Activated CD4-positive, alpha-beta memory T cell treated with anti-CD3 and anti-CD28 coated beads, Interleukin-2, amount 10 ng/mL, durations not matched to agents 7 days and 5 days (primary cell): ENCODE data around the gene PITRM1. TPM values are rescaled to one million over a fixed set of nuclear protein-coding genes. Genes with fewer than 3 reads are reported as not detected.
"Not testable (repeated sequence)": the region's sequence is repeated elsewhere in the genome, so short reads cannot be mapped to it uniquely, and the experiment has no call there.

ENCODE experiments used
- CTCF ChIA-PET: fragments of 350-600 bp; sonication (Branson Sonifier 250); formaldehyde crosslinking; loops from one replicate; lab custom pipeline; 2021; ENCODE audit warnings: antibody characterized with exemption, inconsistent platforms; lab: Charles Lee
- POLR2A ChIA-PET: fragments of 350-600 bp; sonication (Branson Sonifier 250); formaldehyde crosslinking; loops from one replicate; lab custom pipeline; 2021; ENCODE audit warnings: antibody characterized with exemption; lab: Charles Lee
- DNase-seq: peaks from one replicate; pipeline ENCODE4 v3.0.0-alpha.2; 2020
- H3K27ac Mint-ChIP-seq: one replicate; pipeline ENCODE4 v1.8.0; 2021; ENCODE audit warnings: mild to moderate bottlenecking, mixed read lengths
- H3K27me3 Mint-ChIP-seq: one replicate; pipeline ENCODE4 v1.8.0; 2021; ENCODE audit warnings: mixed read lengths
- H3K36me3 Mint-ChIP-seq: one replicate; pipeline ENCODE4 v1.8.0; 2021; ENCODE audit warnings: low read depth, mixed read lengths
- H3K4me1 Mint-ChIP-seq: one replicate; pipeline ENCODE4 v1.8.0; 2021; ENCODE audit warnings: mixed read lengths
- H3K4me3 Mint-ChIP-seq: one replicate; pipeline ENCODE4 v1.8.0; 2021; ENCODE audit warnings: mild to moderate bottlenecking, mixed read lengths
- H3K9me3 Mint-ChIP-seq: one replicate; pipeline ENCODE4 v1.8.0; 2021; ENCODE audit warnings: mixed read lengths
- total RNA-seq, 2 experiments: library from RNA; stranded (reverse); gene quantifications; one replicate each; pipeline ENCODE4 v1.2.3, GENCODE V29; 2021

Gene PITRM1
- total RNA-seq, 2 experiments from 2014 or later: 53.7 to 56.7 TPM

DNA sequence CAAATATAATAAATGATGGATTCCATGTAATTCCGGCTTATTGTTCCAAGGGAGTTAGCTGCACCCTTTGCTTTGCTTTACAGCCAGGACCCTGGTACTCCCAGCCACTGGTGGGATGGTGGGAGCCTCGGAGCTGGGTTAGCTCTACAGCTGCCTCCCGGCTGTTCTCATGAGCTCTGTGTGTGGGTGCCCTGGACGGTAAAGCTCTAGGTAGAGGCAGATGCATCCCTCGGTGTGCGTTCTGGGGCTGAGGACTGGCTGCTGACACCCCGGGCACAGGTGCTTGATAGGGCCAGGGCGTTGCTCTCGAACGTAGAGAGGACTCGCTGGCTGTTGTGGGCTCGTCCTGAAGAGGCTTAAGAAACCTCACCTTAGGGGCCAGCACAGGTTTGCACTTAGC lies 55.1 kb downstream of the PITRM1 start:
- ChIA-PET CTCF (no interaction called here), POLR2A (no interaction called here)
- Mint-ChIP-seq H3K36me3 (peaks cover 86% of the 10 kb centered on the region), H3K27ac (no peak overlapping the region), H3K9me3 (no peaks in the 10 kb centered on the region), H3K4me1 (no peaks in the 10 kb centered on the region), H3K27me3 (no peaks in the 10 kb centered on the region), H3K4me3 (no peak overlapping the region)
- no peak for DNase-seq

- CTCF ChIA-PET: no interaction called here
- POLR2A ChIA-PET: no interaction called here
- H3K36me3 Mint-ChIP-seq: peaks cover 87% of the 10 kb centered on the region
- no peak overlapping the region for H3K4me3 Mint-ChIP-seq
- no peak overlapping the region for H3K27ac Mint-ChIP-seq
- H3K9me3 Mint-ChIP-seq: no peaks in the 10 kb centered on the region
- H3K27me3 Mint-ChIP-seq: no peaks in the 10 kb centered on the region
- H3K4me1 Mint-ChIP-seq: no peaks in the 10 kb centered on the region
- DNase-seq: no peak
Observed at GRCh38 chr10:3116508-3117100, 56.0 kb downstream of the PITRM1 start.

- Mint-ChIP-seq H3K4me3 (no peak overlapping the region), H3K36me3 (peaks cover 90% of the 10 kb centered on the region), H3K27ac (no peak overlapping the region), H3K4me1 (no peaks in the 10 kb centered on the region), H3K27me3 (no peaks in the 10 kb centered on the region), H3K9me3 (no peaks in the 10 kb centered on the region)
- ChIA-PET CTCF (no interaction called here), POLR2A (no interaction called here)
- no peak for DNase-seq
Observed at GRCh38 chr10:3115685-3116084, 56.9 kb downstream of the PITRM1 start.

- POLR2A ChIA-PET: no interaction called here
- Mint-ChIP-seq H3K4me1 (no peaks in the 10 kb centered on the region), H3K4me3 (no peak overlapping the region), H3K27ac (no peak overlapping the region), H3K27me3 (no peaks in the 10 kb centered on the region), H3K9me3 (no peaks in the 10 kb centered on the region), H3K36me3 (peaks cover 92% of the 10 kb centered on the region)
- CTCF ChIA-PET: no interaction called here
- DNase-seq: no peak
Observed at GRCh38 chr10:3113343-3113720, 59.2 kb downstream of the PITRM1 start.

DNA sequence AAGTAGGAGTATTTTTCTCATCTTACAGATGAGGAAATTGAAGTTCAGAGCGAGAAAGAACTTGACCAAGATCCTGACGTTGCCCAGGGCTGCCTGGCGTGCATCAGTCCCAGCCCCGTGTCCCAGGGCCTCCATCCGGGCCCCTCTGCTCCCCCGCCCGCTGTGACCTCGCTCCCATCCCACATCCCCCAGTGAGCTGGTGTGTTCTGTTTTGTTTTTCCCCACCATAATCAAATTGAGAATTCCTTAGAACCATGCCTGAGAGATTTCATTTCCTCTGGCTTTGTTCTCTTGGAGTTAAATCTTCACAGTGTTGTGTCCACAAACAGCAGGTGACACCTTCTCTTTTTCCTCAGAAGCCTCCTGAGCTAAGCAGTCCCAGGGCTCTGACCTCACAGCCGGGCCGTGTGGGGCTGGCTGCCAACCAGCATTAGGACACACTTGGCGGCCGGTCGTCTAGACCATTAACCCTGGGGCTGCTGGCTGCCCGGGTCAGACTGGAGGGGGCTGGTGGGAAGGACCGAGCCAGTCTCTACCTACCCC lies 60.9 kb downstream of the PITRM1 start:
- no peak overlapping the region for H3K4me3 Mint-ChIP-seq
- no peaks in the 10 kb centered on the region for H3K27me3 Mint-ChIP-seq
- H3K9me3 Mint-ChIP-seq: no peaks in the 10 kb centered on the region
- H3K4me1 Mint-ChIP-seq: no peaks in the 10 kb centered on the region
- DNase-seq: no peak
- POLR2A ChIA-PET: no interaction called here
- no peak overlapping the region for H3K27ac Mint-ChIP-seq
- CTCF ChIA-PET: no interaction called here
- H3K36me3 Mint-ChIP-seq: peaks cover 91% of the 10 kb centered on the region

GRCh38 chr10:3110782-3111620 lies 61.6 kb downstream of the PITRM1 start:
- Mint-ChIP-seq H3K9me3 (no peaks in the 10 kb centered on the region), H3K36me3 (peaks cover 85% of the 10 kb centered on the region), H3K27me3 (no peaks in the 10 kb centered on the region), H3K27ac (no peak overlapping the region), H3K4me1 (no peaks in the 10 kb centered on the region), H3K4me3 (no peak overlapping the region)
- CTCF ChIA-PET: no interaction called here
- DNase-seq: no peak
- POLR2A ChIA-PET: no interaction called here

GRCh38 chr10:3109633-3110032 lies 62.9 kb downstream of the PITRM1 start:
- POLR2A ChIA-PET: no interaction called here
- H3K27me3 Mint-ChIP-seq: no peaks in the 10 kb centered on the region
- no peak overlapping the region for H3K4me3 Mint-ChIP-seq
- no peak for DNase-seq
- peaks cover 83% of the 10 kb centered on the region for H3K36me3 Mint-ChIP-seq
- no peaks in the 10 kb centered on the region for H3K4me1 Mint-ChIP-seq
- H3K27ac Mint-ChIP-seq: no peak overlapping the region
- CTCF ChIA-PET: no interaction called here
- H3K9me3 Mint-ChIP-seq: no peaks in the 10 kb centered on the region

DNA sequence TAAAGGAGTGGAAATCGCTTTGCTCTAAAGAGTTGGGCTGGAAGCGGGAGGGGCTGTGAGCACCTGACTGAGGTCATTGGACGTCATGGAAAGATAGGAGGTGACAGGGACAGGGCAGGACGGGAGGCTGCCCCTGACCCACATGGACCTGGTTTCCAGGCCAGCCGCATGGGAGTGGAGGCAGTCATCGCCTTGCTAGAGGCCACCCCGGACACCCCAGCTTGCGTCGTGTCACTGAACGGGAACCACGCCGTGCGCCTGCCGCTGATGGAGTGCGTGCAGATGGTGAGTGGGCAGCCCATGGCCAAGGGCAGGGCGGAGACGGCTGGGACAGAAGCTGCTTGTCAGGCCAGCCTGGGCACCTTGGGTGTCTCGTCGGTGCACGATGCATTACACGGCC lies 63.4 kb downstream of the PITRM1 start:
- no peak for DNase-seq
- Mint-ChIP-seq H3K4me3 (no peak overlapping the region), H3K27ac (no peak overlapping the region), H3K4me1 (no peaks in the 10 kb centered on the region), H3K27me3 (no peaks in the 10 kb centered on the region), H3K9me3 (no peaks in the 10 kb centered on the region), H3K36me3 (peaks cover 83% of the 10 kb centered on the region)
- POLR2A ChIA-PET: no interaction called here
- CTCF ChIA-PET: no interaction called here

GRCh38 chr10:3108575-3109105 lies 63.9 kb downstream of the PITRM1 start:
- no peak overlapping the region for H3K4me3 Mint-ChIP-seq
- CTCF ChIA-PET: no interaction called here
- peaks cover 80% of the 10 kb centered on the region for H3K36me3 Mint-ChIP-seq
- H3K9me3 Mint-ChIP-seq: no peaks in the 10 kb centered on the region
- no peak overlapping the region for H3K27ac Mint-ChIP-seq
- no peaks in the 10 kb centered on the region for H3K27me3 Mint-ChIP-seq
- POLR2A ChIA-PET: interaction anchor here (1.2 kb wide), 1 partner anchor 21 kb away, joined by 3 read pairs; no protein-coding TSS in a partner anchor
- H3K4me1 Mint-ChIP-seq: no peaks in the 10 kb centered on the region
- DNase-seq: no peak

DNA sequence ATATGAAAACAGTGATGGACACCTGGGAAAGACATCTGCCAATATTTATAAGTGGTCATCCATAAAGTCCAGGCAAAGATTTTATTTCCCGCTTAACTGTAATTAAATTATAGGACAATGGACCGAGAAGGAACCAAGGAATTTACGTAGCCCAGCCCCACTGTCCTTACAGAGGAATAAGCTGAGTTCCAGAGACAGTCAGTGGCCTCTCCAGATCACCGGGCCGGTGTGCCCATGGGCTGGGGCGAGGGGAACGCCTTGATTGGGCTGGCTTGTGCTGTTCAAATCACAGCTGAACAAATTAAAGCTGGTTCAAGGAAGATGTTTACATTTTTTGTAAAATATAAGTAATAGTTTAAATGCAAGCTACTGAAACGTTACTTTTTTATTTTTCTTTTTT lies 64.5 kb downstream of the PITRM1 start:
- H3K36me3 Mint-ChIP-seq: peaks cover 78% of the 10 kb centered on the region

GRCh38 chr10:3107426-3107961 lies 65.1 kb downstream of the PITRM1 start:
- Mint-ChIP-seq H3K9me3 (no peaks in the 10 kb centered on the region), H3K27ac (no peak overlapping the region), H3K4me3 (no peak overlapping the region), H3K36me3 (peaks cover 78% of the 10 kb centered on the region), H3K27me3 (no peaks in the 10 kb centered on the region), H3K4me1 (no peaks in the 10 kb centered on the region)
- POLR2A ChIA-PET: interaction anchor here (0.8 to 1.2 kb wide), 2 partner anchors 15 to 22 kb away, joined by 3 read pairs; no protein-coding TSS in a partner anchor
- no peak for DNase-seq
- CTCF ChIA-PET: no interaction called here

More for the DNA sequence above, 64.5 kb downstream of the PITRM1 start:
- ChIA-PET POLR2A (interaction anchor here (1.2 kb wide), 1 partner anchor 21 kb away, joined by 3 read pairs; no protein-coding TSS in a partner anchor), CTCF (no interaction called here)
- Mint-ChIP-seq H3K4me1 (no peaks in the 10 kb centered on the region), H3K27me3 (no peaks in the 10 kb centered on the region), H3K4me3 (no peak overlapping the region), H3K27ac (no peak overlapping the region), H3K9me3 (no peaks in the 10 kb centered on the region)
- no peak for DNase-seq

DNA sequence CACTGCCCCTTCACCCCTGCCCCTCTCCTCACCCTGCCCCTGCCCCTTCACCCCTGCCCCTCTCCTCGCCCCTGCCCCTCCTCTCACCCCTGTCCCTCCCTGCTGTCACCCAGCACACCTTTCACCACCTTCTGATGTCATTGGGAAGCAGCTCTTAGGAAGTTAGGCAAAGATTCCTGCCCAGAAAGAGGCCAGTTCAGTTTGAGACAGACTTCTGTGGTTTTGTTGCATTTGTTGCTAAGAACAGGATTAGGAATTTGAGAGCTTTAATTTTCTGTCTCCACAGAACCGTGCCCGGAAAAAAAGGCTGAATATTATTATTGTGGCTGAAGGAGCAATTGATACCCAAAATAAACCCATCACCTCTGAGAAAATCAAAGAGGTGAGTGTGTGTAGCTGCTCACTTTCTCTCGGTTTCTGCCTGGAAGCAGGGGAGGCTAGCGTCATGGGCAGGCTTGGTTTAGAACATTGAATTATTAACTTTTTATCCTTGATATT lies 65.6 kb downstream of the PITRM1 start:
- Mint-ChIP-seq H3K27ac (no peak overlapping the region), H3K36me3 (peaks cover 76% of the 10 kb centered on the region), H3K9me3 (no peaks in the 10 kb centered on the region), H3K4me3 (no peak overlapping the region), H3K4me1 (no peaks in the 10 kb centered on the region), H3K27me3 (no peaks in the 10 kb centered on the region)
- DNase-seq: no peak
- ChIA-PET POLR2A (interaction anchor here (0.8 kb wide), 1 partner anchor 15 kb away, joined by 3 read pairs; no protein-coding TSS in a partner anchor), CTCF (no interaction called here)

DNA sequence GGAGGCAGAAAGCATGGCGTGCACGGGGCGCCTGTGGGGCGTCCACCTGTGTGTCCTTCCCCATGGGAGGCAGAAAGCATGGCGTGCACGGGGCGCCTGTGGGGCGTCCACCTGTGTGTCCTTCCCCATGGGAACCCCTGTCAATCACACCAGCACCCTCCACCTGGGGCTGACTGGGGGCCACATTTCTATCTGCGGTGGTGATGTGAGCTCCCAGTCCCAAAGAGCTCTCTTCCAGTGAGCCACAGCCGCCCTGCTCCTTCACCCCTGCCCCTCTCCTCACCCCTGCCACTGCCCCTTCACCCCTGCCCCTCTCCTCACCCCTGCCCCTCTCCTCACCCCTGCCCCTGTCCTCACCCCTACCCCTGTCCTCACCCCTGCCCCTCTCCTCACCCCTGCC lies 66.3 kb downstream of the PITRM1 start:
- DNase-seq, H3K27me3 Mint-ChIP-seq, H3K4me1 Mint-ChIP-seq, H3K9me3 Mint-ChIP-seq, H3K4me3 Mint-ChIP-seq, H3K27ac Mint-ChIP-seq, CTCF ChIA-PET, POLR2A ChIA-PET: not testable (repeated sequence)
- peaks cover 75% of the 10 kb centered on the region for H3K36me3 Mint-ChIP-seq
